CD4-positive, alpha-beta memory T cell (primary cell): ENCODE results near the gene ADRA2B. TPM values are rescaled to one million over a fixed set of nuclear protein-coding genes. Genes with fewer than 3 reads are reported as not detected.

Source experiments
- CTCF ChIA-PET: fragments of 350-600 bp; sonication (Branson Sonifier 250); formaldehyde crosslinking; loops from one replicate; lab custom pipeline; 2021; ENCODE audit warnings: inconsistent platforms; ENCODE audit not compliant: partially characterized antibody; lab: Charles Lee
- POLR2A ChIA-PET: fragments of 350-600 bp; sonication (Branson Sonifier 250); formaldehyde crosslinking; loops from one replicate; lab custom pipeline; 2021; ENCODE audit not compliant: partially characterized antibody; lab: Charles Lee
- DNase-seq, 5 donors: peaks; one replicate each; pipeline versions ENCODE4 v3.0.0 to v3.0.0-alpha.2; 2020 to 2022; ENCODE audit warnings: mixed read lengths in 1 of 5
- H3K27ac ChIP-seq: one replicate; pipeline ENCODE4 v1.7.0; 2013; ENCODE audit warnings: low read depth, low read length
- H3K27me3 ChIP-seq: 2 replicates; pipeline ENCODE4 v1.7.0; 2013; ENCODE audit warnings: mild to moderate bottlenecking, low read length, moderate library complexity; ENCODE audit not compliant: insufficient read depth
- H3K36me3 ChIP-seq: 2 replicates; pipeline ENCODE4 v1.7.0; 2013; ENCODE audit warnings: mild to moderate bottlenecking, low read length, moderate library complexity; ENCODE audit not compliant: insufficient read depth
- H3K4me1 ChIP-seq: 2 replicates; pipeline ENCODE4 v1.7.0; 2013; ENCODE audit warnings: mild to moderate bottlenecking, low read length, moderate library complexity; ENCODE audit not compliant: insufficient read depth
- H3K4me3 ChIP-seq, 2 donors: one replicate each; pipeline ENCODE4 v1.7.0; 2013; ENCODE audit warnings: low read length in 2 of 2, mild to moderate bottlenecking in 1 of 2
- H3K9me3 ChIP-seq, 2 donors: one replicate each; pipeline ENCODE4 v1.7.0; 2013; ENCODE audit warnings: low read length in 2 of 2, control low read depth in 1 of 2; ENCODE audit not compliant: control insufficient read depth in 1 of 2
- H3K27ac Mint-ChIP-seq, 7 donors: one replicate each; pipeline ENCODE4 v1.8.0; 2020 to 2021; ENCODE audit warnings: mixed read lengths in 7 of 7, mild to moderate bottlenecking in 6 of 7, inconsistent platforms in 3 of 7, moderate library complexity in 3 of 7
- H3K27me3 Mint-ChIP-seq, 2 donors: one replicate each; pipeline ENCODE4 v1.8.0; 2020 to 2021; ENCODE audit warnings: mixed read lengths in 2 of 2
- H3K36me3 Mint-ChIP-seq, 2 donors: one replicate each; pipeline ENCODE4 v1.8.0; 2020 to 2021; ENCODE audit warnings: mixed read lengths in 2 of 2, inconsistent platforms in 1 of 2, mild to moderate bottlenecking in 1 of 2
- H3K4me1 Mint-ChIP-seq, 4 donors: one replicate each; pipeline ENCODE4 v1.8.0; 2020 to 2021; ENCODE audit warnings: mixed read lengths in 4 of 4, mild to moderate bottlenecking in 1 of 4
- H3K4me3 Mint-ChIP-seq, 8 donors: one replicate each; pipeline ENCODE4 v1.8.0; 2020 to 2021; ENCODE audit warnings: mixed read lengths in 8 of 8, mild to moderate bottlenecking in 7 of 8, moderate library complexity in 6 of 8, inconsistent platforms in 3 of 8
- H3K9me3 Mint-ChIP-seq, 8 donors: one replicate each; pipeline ENCODE4 v1.8.0; 2020 to 2021; ENCODE audit warnings: mixed read lengths in 8 of 8, mild to moderate bottlenecking in 5 of 8, inconsistent platforms in 3 of 8, moderate library complexity in 1 of 8
- intact Hi-C: fragments of 100-400 bp; cut with micrococcal nuclease; formaldehyde crosslinking; loops from one replicate; pipeline ENCODE4 v1.15.1; 2023
- polyA plus RNA-seq, 2 donors: library from polyadenylated mRNA; unstranded; fragments of 300-500 nt; fragmentation: Illumina TruSeq; gene quantifications; one replicate each; pipeline ENCODE4 v1.2.3, GENCODE V29; 2021
- total RNA-seq, 2 experiments: library from RNA; stranded (reverse); gene quantifications; one replicate each; pipeline ENCODE4 v1.2.3, GENCODE V29; 2021

The ADRA2B gene
- total and polyA plus RNA-seq, 4 experiments from 2014 or later, result not detected

- Histone ChIP-seq H3K4me3 (no peak overlapping the region), H3K4me1 (peaks cover 47% of the 10 kb centered on the region), H3K27ac (no peak overlapping the region), H3K36me3 (no peaks in the 10 kb centered on the region), H3K27me3 (no peaks in the 10 kb centered on the region), H3K9me3 (no peaks in the 10 kb centered on the region)
- H3K4me1 Mint-ChIP-seq, result peaks cover 29 to 67% (median 51%) of the 10 kb centered on the region in 4 donors
- DNase-seq, result no peak
- peaks cover 0 to 1% (median 0%) of the 10 kb centered on the region in 8 donors for H3K9me3 Mint-ChIP-seq
- CTCF ChIA-PET, result interaction anchor here (1.4 to 6.4 kb wide), 3 partner anchors 10 to 158 kb away, joined by 3 to 43 read pairs (median 26); partner anchors contain the start of gene ASTL
- H3K36me3 Mint-ChIP-seq, result peaks cover 0 to 15% of the 10 kb centered on the region in 2 donors
- H3K27me3 Mint-ChIP-seq, result no peaks in the 10 kb centered on the region
- peak overlapping the region; percentile 64 to 100 (median 99) for H3K27ac Mint-ChIP-seq
- no peak overlapping the region for H3K4me3 Mint-ChIP-seq
- intact Hi-C loops, result no loop called here
- POLR2A ChIA-PET, result interaction anchor here (12.4 kb wide), 1 partner anchor 11 kb away, joined by 285 read pairs; no protein-coding TSS in a partner anchor
Observed at GRCh38 chr2:96150007-96150640, 33.8 kb upstream of the ADRA2B start.

- Mint-ChIP-seq H3K27ac (peak overlapping the region; percentile 98 to 100 (median 99)), H3K4me1 (peaks cover 28 to 73% (median 57%) of the 10 kb centered on the region in 4 donors), H3K27me3 (no peaks in the 10 kb centered on the region), H3K9me3 (peaks cover 0 to 6% (median 0%) of the 10 kb centered on the region in 8 donors), H3K4me3 (peak overlapping the region; percentile 76 to 90 (median 84)), H3K36me3 (peaks cover 0 to 25% of the 10 kb centered on the region in 2 donors)
- Histone ChIP-seq H3K27me3 (no peaks in the 10 kb centered on the region), H3K4me3 (peak overlapping the region in 1 of 2 donors; percentile 27), H3K9me3 (no peaks in the 10 kb centered on the region), H3K27ac (peak overlapping the region; percentile 100), H3K4me1 (peaks cover 52% of the 10 kb centered on the region), H3K36me3 (peaks cover under 1% of the 10 kb centered on the region)
- POLR2A ChIA-PET, result interaction anchor here (1.1 to 12.4 kb wide), 6 partner anchors 10 to 814 kb away, joined by 5 to 285 read pairs (median 20); partner anchors contain the start of genes ASTL and STARD7
- DNase-seq, result peak; percentile 95 to 100 (median 98)
- CTCF ChIA-PET, result interaction anchor here (1.3 to 14.8 kb wide), 4 partner anchors 10 to 26 kb away, joined by 10 to 648 read pairs (median 16); partner anchors contain the start of gene ASTL
- intact Hi-C loops, result loop anchor here (5.0 kb wide), 1 partner anchor 389 kb away; the partner anchor contains the start of gene ARID5A
Observed at GRCh38 chr2:96148410-96149217, 32.2 kb upstream of the ADRA2B start.

GRCh38 chr2:96147593-96148201 lies 31.3 kb upstream of the ADRA2B start:
- Mint-ChIP-seq H3K4me3 (peak overlapping the region in 6 of 8 donors; percentile 76 to 90 (median 87)), H3K4me1 (peaks cover 29 to 80% (median 59%) of the 10 kb centered on the region in 4 donors), H3K36me3 (peaks cover 3 to 33% of the 10 kb centered on the region in 2 donors), H3K27ac (peak overlapping the region; percentile 98 to 100 (median 99)), H3K27me3 (no peaks in the 10 kb centered on the region), H3K9me3 (peaks cover 0 to 6% (median 0%) of the 10 kb centered on the region in 8 donors)
- CTCF ChIA-PET, result interaction anchor here (1.3 to 14.8 kb wide), 4 partner anchors 9 to 27 kb away, joined by 10 to 648 read pairs (median 16); partner anchors contain the start of gene ASTL
- intact Hi-C loops, result loop anchor here (5.0 kb wide), 1 partner anchor 390 kb away; the partner anchor contains the start of gene ARID5A
- no peaks in the 10 kb centered on the region for H3K9me3 ChIP-seq
- H3K4me1 ChIP-seq, result peaks cover 62% of the 10 kb centered on the region
- H3K27ac ChIP-seq, result peak overlapping the region; percentile 100
- POLR2A ChIA-PET, result interaction anchor here (1.1 to 12.4 kb wide), 6 partner anchors 9 to 815 kb away, joined by 5 to 285 read pairs (median 20); partner anchors contain the start of genes ASTL and STARD7
- H3K36me3 ChIP-seq, result peaks cover 6% of the 10 kb centered on the region
- no peak for DNase-seq
- no peaks in the 10 kb centered on the region for H3K27me3 ChIP-seq
- peak overlapping the region in 1 of 2 donors; percentile 71 for H3K4me3 ChIP-seq

GRCh38 chr2:96146881-96147592 lies 30.7 kb upstream of the ADRA2B start:
- Mint-ChIP-seq H3K27me3 (no peaks in the 10 kb centered on the region), H3K4me1 (peaks cover 34 to 84% (median 62%) of the 10 kb centered on the region in 4 donors), H3K27ac (peak overlapping the region; percentile 98 to 100 (median 99)), H3K36me3 (peaks cover 3 to 40% of the 10 kb centered on the region in 2 donors), H3K9me3 (peaks cover 0 to 6% (median 0%) of the 10 kb centered on the region in 8 donors), H3K4me3 (peak overlapping the region; percentile 86 to 90 (median 87))
- intact Hi-C loops, result loop anchor here (1.0 to 5.0 kb wide), 4 partner anchors 17 to 390 kb away; partner anchors contain the start of genes ARID5A, CIAO1 and STARD7
- Histone ChIP-seq H3K4me3 (peak overlapping the region; percentile 61 to 71), H3K9me3 (no peaks in the 10 kb centered on the region), H3K36me3 (peaks cover 6% of the 10 kb centered on the region), H3K27ac (peak overlapping the region; percentile 100), H3K27me3 (no peaks in the 10 kb centered on the region), H3K4me1 (peaks cover 68% of the 10 kb centered on the region)
- ChIA-PET CTCF (interaction anchor here (2.7 to 14.8 kb wide), 3 partner anchors 8 to 28 kb away, joined by 11 to 648 read pairs (median 21); partner anchors contain the start of gene ASTL), POLR2A (interaction anchor here (0.7 to 12.4 kb wide), 11 partner anchors 8 to 766 kb away, joined by 3 to 285 read pairs (median 6); partner anchors contain the start of genes ARID5A, ASTL, ITPRIPL1 and STARD7)
- DNase-seq, result peak in 2 of 5 donors; percentile 28 to 73

GRCh38 chr2:96146153-96146880 lies 29.9 kb upstream of the ADRA2B start:
- peak overlapping the region; percentile 100 for H3K27ac ChIP-seq
- ChIA-PET CTCF (interaction anchor here (2.7 to 14.8 kb wide), 3 partner anchors 8 to 28 kb away, joined by 11 to 648 read pairs (median 21); partner anchors contain the start of gene ASTL), POLR2A (interaction anchor here (0.7 to 12.4 kb wide), 12 partner anchors 9 to 767 kb away, joined by 3 to 285 read pairs (median 5); partner anchors contain the start of genes ARID5A, CNNM3, ITPRIPL1 and STARD7)
- DNase-seq, result peak; percentile 92 to 96 (median 95)
- Mint-ChIP-seq H3K27me3 (no peaks in the 10 kb centered on the region), H3K4me1 (peaks cover 35 to 83% (median 63%) of the 10 kb centered on the region in 4 donors), H3K27ac (peak overlapping the region; percentile 98 to 100 (median 99)), H3K4me3 (peak overlapping the region; percentile 86 to 90 (median 87)), H3K9me3 (peaks cover 0 to 6% (median 0%) of the 10 kb centered on the region in 8 donors), H3K36me3 (peaks cover 3 to 43% of the 10 kb centered on the region in 2 donors)
- H3K4me3 ChIP-seq, result peak overlapping the region; percentile 61 to 71
- H3K4me1 ChIP-seq, result peaks cover 66% of the 10 kb centered on the region
- peaks cover 6% of the 10 kb centered on the region for H3K36me3 ChIP-seq
- no peaks in the 10 kb centered on the region for H3K9me3 ChIP-seq
- intact Hi-C loops, result loop anchor here (1.0 to 5.0 kb wide), 4 partner anchors 18 to 391 kb away; partner anchors contain the start of genes ARID5A, CIAO1 and STARD7
- no peaks in the 10 kb centered on the region for H3K27me3 ChIP-seq
